ENCODE data around the gene SINHCAF. TPM values are rescaled to one million over a fixed set of nuclear protein-coding genes. Genes with fewer than 3 reads are reported as not detected.

Gene SINHCAF
- total and polyA plus RNA-seq, 2 of the 8 experiments (the other 6 are each of a cell fraction or from before 2014, with no cell fraction given), result 138 to 576 TPM

- FAIRE-seq (peak; percentile 88), DNase-seq (ENCODE audit: low read depth in 1 of 2, low spot score in 2 of 2) (peak in 1 of 2 experiments; percentile 68)
- Histone ChIP-seq H4K8ac (ENCODE audit: extremely low read depth, insufficient read depth, low read length) (peak overlapping the region; percentile 87; the same call in 1 of the 2 replicates), H3K79me2 (ENCODE audit: control insufficient read depth in 1 of 2, insufficient read depth in 2 of 2, low read length in 2 of 2) (no peaks in the 10 kb centered on the region), H3K36me3 (ENCODE audit: control insufficient read depth in 2 of 4, insufficient read depth in 4 of 4, low read length in 3 of 4) (no peaks in the 10 kb centered on the region), H3K4me2 (ENCODE audit: insufficient read depth in 1 of 2, low read depth in 2 of 2, low read length in 2 of 2) (peak overlapping the region; percentile 59 to 76), H3K27me3 (replicated peaks in 1 of 4; ENCODE audit: control insufficient read depth in 3 of 4, extremely low read depth in 1 of 4, insufficient read depth in 3 of 4, low read length in 3 of 4) (no peaks in the 10 kb centered on the region), H3K9ac (replicated peaks in 1 of 4; ENCODE audit: extremely low read depth in 1 of 4, low read depth in 3 of 4, low read length in 3 of 4) (peak overlapping the region in 3 of 4 experiments; percentile 60 to 64 (median 60); a peak in 6 of 7 replicates), H3K4ac (replicated peaks; ENCODE audit: insufficient read length, low read depth, low read length) (peak overlapping the region; percentile 72), H3K23me2 (ENCODE audit: low read depth, low read length) (no peaks in the 10 kb centered on the region; the same call in 1 of the 2 replicates), H3K79me1 (ENCODE audit: low read depth, low read length) (no peaks in the 10 kb centered on the region), H2BK20ac (ENCODE audit: low read length) (peak overlapping the region; percentile 2; the same call in 1 of the 2 replicates), H2AK5ac (ENCODE audit: low read depth, low read length) (peak overlapping the region; percentile 93; the same call in 1 of the 2 replicates), H2BK5ac (ENCODE audit: low read depth, low read length) (peak overlapping the region; percentile 96), H2BK120ac (replicated peaks; ENCODE audit: low read depth, low read length) (peak overlapping the region; percentile 21), H3K27ac (ENCODE audit: low read depth, low read length) (peak overlapping the region; percentile 85), H4K91ac (replicated peaks; ENCODE audit: insufficient read length, low read length) (peak overlapping the region; percentile 82), H4K20me1 (replicated peaks in 1 of 2; ENCODE audit: control insufficient read depth in 1 of 2, insufficient read depth in 2 of 2, low read length in 2 of 2) (no peaks in the 10 kb centered on the region), H3K56ac (replicated peaks; ENCODE audit: insufficient read length, low read depth, low read length) (no peak overlapping the region), H4K5ac (ENCODE audit: insufficient read length, low read depth, low read length) (peak overlapping the region; percentile 76), H2BK15ac (ENCODE audit: low read length) (peak overlapping the region; percentile 2; the same call in 1 of the 2 replicates), H3K18ac (ENCODE audit: extremely low read depth, low read length) (peak overlapping the region; percentile 91), H3K4me3 (ENCODE audit: extremely low read depth in 1 of 4, insufficient read depth in 2 of 4, low read depth in 3 of 4, low read length in 4 of 4) (peak overlapping the region in 2 of 4 experiments; percentile 6 to 33; a peak in 2 of 8 replicates), H3K9me3 (ENCODE audit: insufficient read depth in 2 of 2, low read depth in 1 of 2, low read length in 1 of 2) (no peaks in the 10 kb centered on the region), H3K23ac (ENCODE audit: insufficient read length) (no peak overlapping the region), H3K14ac (ENCODE audit: insufficient read length) (no peak overlapping the region), H3K4me1 (replicated peaks in 1 of 4; ENCODE audit: control insufficient read depth in 3 of 4, insufficient read depth in 4 of 4, low read length in 3 of 4) (peaks cover 13 to 21% (median 21%) of the 10 kb centered on the region in 4 experiments), H2BK12ac (ENCODE audit: low read depth, low read length) (peak overlapping the region; percentile 98), H2AFZ (ENCODE audit: low read length) (no peak overlapping the region)
- TF ChIP-seq RBBP5 (IDR thresholded peaks at IDR 0.05; ENCODE audit: borderline replicate concordance, low read depth, low read length), result peak; percentile 88
- TF ChIP-seq POLR2AphosphoS5 (IDR thresholded peaks at IDR 0.05; ENCODE audit: low read depth, low read length), result no peak; the same call in 1 of the 2 replicates
- 0 out of 2 replicates have a peak, but pooled peaks have one; percentile 13 for TF ChIP-seq PHF8 (conservative IDR thresholded peaks at IDR 0.05; ENCODE audit: low read depth, low read length)
- CTCF ChIA-PET (ENCODE audit: partially characterized antibody), result interaction anchor here (0.9 to 3.1 kb wide), 9 partner anchors 8 to 111 kb away, joined by 3 to 15 read pairs (median 5); no protein-coding TSS in a partner anchor
- 32% methylated on average over 13 of the region's 13 CpGs; no CpG with 5 or more reads in 1 of the 2 experiments for WGBS, 2 experiments (ENCODE audit: extremely low coverage in 1 of 2, insufficient coverage in 1 of 2, insufficient read length in 1 of 2, insufficient replicate concordance in 2 of 2, low coverage in 1 of 2, low lambda C conversion rate in 2 of 2, missing lambda C conversion rate in 1 of 2)
- POLR2A ChIA-PET (ENCODE audit: partially characterized antibody), result interaction anchor here (0.8 to 17.5 kb wide), 20 partner anchors 8 to 83 kb away, joined by 3 to 474 read pairs (median 6); partner anchors contain the start of gene SINHCAF
These were observed 36.3 kb upstream of the SINHCAF start for GRCh38 chr12:31362115-31362758.
